A549 treated with Mapracorat at 1 μM for 4 hours (cell line): ENCODE data around the gene GYS2. TPM values are rescaled to one million over a fixed set of nuclear protein-coding genes. Genes with fewer than 3 reads are reported as not detected.

ENCODE experiments used
- total RNA-seq: library from RNA; stranded (reverse); fragments of 200-300 nt; extraction: Qiagen RNA extraction; gene quantifications from 5 replicates; pipeline ENCODE4 v1.2.3, GENCODE V29; 2022

GYS2 gene
- total RNA-seq, result 0.10 TPM in 1 of 5 replicates, not detected in the others

GRCh38 chr12:21604245-21605101, at the start of gene GYS2:
Gene GYS2, minus strand, starts transcription at chr12:21604847. Its CDS starts 255 bp downstream, at chr12:21604592.

GRCh38 chr12:21526053-21526452, 78.6 kb downstream of the GYS2 start, which contains the start of gene SPX:
Gene SPX, plus strand, starts transcription at chr12:21526296. Its CDS starts 177 bp downstream, at chr12:21526473.

GRCh38 chr12:21501258-21502163, 103.1 kb downstream of the GYS2 start, which contains the start of the genes GOLT1B and RECQL:
Gene GOLT1B, plus strand, starts transcription at chr12:21501789. Its CDS starts 135 bp downstream, at chr12:21501924.
Gene RECQL, minus strand, starts transcription at chr12:21501635. Its CDS starts 2,065 bp downstream, at chr12:21499570.

Other genes with a start within 250 kb of the GYS2 start
- gene IAPP, start 231.9 kb downstream of the GYS2 start, total RNA-seq, result not detected in 5 replicates
- gene PYROXD1, start 167.2 kb downstream of the GYS2 start, total RNA-seq, result 6.5 to 7.9 TPM (median 6.9 TPM) in 5 replicates
- 47.5 to 70.4 TPM (median 65.8 TPM) in 5 replicates for gene RECQL, start 103.2 kb downstream of the GYS2 start, total RNA-seq
- gene GOLT1B, start 103.1 kb downstream of the GYS2 start, total RNA-seq, result 69.7 to 115 TPM (median 96.1 TPM) in 5 replicates
- gene SPX, start 78.6 kb downstream of the GYS2 start, total RNA-seq, result 2.8 to 4.0 TPM (median 3.3 TPM) in 5 replicates
- 1,524 to 1,708 TPM (median 1,593 TPM) in 5 replicates for gene LDHB, start 53.0 kb upstream of the GYS2 start, total RNA-seq
- 0.14 to 0.57 TPM (median 0.44 TPM) in 5 replicates for gene KCNJ8, start 169.9 kb upstream of the GYS2 start, total RNA-seq